Cardiac fibroblast (primary cell): Measurements from ENCODE around the gene CFAP20.
A peak's percentile ranks its signal among the peaks of the same experiment; 100 is the strongest.

ENCODE experiments used
- DNase-seq, 2 donors: peaks; one replicate each; pipeline versions ENCODE4 v3.0.0 to v3.0.0-alpha.2; 2010; ENCODE audit warnings: low read depth in 2 of 2
- H3K4me3 ChIP-seq, 2 donors: replicated peaks in 1 of 2; 1 replicate in 1 of 2; 2 replicates in 1 of 2; pipeline ENCODE4 v1.5.1; 2011; ENCODE audit warnings: low read depth in 2 of 2, low read length in 2 of 2, mild to moderate bottlenecking in 2 of 2, moderate library complexity in 1 of 2
- CTCF ChIP-seq: IDR thresholded peaks from one replicate; pipeline ENCODE4 v1.5.1; 2011; ENCODE audit warnings: low read depth, mild to moderate bottlenecking, low read length, inconsistent platforms

The CFAP20 gene

GRCh38 chr16:58125781-58126335 lies 3.3 kb downstream of the CFAP20 start:
- no peak overlapping the region for H3K4me3 ChIP-seq
- TF ChIP-seq CTCF = no peak
- no peak for DNase-seq

DNA sequence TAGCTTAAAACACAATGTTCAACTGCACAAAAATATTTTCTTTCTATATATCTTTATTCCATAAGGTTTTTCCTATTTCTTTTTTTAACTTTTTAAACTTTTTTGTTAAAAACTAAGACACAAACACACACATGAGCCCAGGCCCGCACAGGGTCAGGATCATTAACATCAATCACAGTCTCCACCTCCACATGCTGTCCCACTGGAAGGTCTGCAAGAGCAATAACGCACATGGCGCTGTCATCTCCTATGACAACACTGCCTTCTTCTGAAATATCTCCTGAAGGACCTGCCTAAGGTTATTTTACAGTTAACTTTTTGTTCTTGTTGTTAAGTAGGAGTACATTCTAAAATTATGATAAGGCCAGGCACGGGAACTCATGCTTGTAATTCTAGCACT lies 4.1 kb downstream of the CFAP20 start:
- DNase-seq = no peak
- no peak for TF ChIP-seq CTCF
- H3K4me3 ChIP-seq = no peak overlapping the region

DNA sequence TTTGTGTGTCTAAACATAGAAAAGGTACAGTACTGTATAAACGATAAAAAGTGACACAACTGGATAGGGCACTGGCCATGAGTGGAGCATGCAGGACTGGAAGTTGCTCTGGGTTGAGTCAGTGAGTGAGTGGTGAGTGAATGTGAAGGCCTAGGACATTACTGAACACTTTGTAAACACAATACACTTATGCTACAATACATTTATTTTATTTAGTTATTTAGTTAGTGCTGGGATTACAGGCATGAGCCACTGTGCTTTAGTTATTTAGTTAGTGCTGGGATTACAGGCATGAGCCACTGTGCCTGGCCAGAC lies 4.6 kb downstream of the CFAP20 start:
- H3K4me3 ChIP-seq = no peak overlapping the region

DNA sequence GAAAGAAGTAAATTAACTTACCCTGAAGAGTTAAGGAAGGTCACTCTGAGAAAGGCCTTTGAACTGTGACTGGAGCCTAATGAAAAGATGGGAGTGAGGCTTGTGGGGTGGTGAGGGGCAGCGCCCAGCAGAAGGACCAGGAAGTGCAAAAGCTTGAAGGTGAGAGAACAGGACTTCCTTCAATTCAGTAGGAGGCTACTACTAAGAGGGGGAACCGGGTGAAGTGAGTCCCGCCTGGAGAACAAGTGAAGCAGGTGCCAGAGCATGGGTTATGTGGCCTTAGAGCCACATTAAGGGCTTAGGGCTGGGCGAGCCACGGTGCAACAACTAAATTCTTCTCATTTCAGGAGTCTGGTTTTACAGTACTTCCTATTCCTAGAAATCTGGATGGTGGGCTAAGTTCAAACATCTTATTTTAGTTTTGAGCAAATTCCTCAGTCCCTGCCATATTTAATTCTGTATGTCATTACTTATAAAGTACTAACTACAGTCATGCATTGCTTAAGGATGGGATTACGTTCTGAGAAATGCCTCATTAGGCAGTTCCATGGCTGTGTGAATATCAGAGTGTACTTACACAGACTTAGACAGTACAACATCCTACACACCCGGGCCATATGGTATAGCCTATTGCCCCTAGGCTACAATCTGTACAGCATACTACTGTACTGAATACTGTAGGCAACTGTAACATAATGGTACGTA lies 5.1 kb downstream of the CFAP20 start:
- H3K4me3 ChIP-seq = no peak overlapping the region
- DNase-seq = no peak
- no peak for TF ChIP-seq CTCF

More for the DNA sequence above, 4.6 kb downstream of the CFAP20 start:
- no peak for TF ChIP-seq CTCF
- peak in 1 of 2 donors; percentile 72 for DNase-seq

DNA sequence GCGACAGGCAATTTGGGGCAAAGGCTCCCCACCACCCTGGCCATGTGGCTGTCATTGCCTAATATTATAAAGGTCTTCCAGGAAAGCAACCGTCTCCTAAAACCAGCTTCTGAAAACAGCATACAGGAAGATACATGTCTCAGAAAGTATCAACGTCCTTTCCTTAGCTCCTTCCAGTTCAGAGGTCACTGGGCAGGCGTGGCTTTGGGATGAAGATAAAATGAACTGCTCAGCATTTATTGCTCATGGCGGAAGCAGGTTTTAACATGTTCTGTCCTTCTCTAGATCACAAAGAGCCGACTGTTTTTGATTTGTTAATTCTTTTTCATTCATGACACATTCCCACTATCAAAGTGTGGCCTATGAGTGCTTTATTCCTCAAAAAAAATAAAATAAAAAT lies 8.0 kb downstream of the CFAP20 start:
- no peak for TF ChIP-seq CTCF
- no peak for DNase-seq
- no peak overlapping the region for H3K4me3 ChIP-seq

DNA sequence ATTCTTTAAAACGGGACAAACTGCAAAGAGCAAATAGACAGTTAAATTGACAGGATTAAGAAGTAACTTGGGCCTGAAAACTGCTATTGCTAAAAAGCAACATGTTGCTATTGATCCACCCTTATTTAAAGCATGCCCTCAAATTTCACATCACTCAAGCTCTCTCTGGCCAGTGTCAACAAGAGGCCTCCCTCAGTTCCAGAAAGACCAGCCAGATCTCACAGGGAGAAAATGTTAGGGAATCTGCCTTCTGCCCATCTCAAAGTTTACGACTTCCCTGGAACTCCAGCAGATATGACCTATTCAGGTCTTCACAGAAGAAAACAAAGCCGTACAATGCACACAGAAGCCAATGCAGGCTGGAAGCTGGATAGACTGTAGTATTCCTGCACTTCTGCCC lies 8.9 kb downstream of the CFAP20 start:
- H3K4me3 ChIP-seq = no peak overlapping the region
- DNase-seq = no peak
- no peak for TF ChIP-seq CTCF

- TF ChIP-seq CTCF = no peak
- no peak overlapping the region for H3K4me3 ChIP-seq
- DNase-seq = no peak
These were observed 9.7 kb downstream of the CFAP20 start for GRCh38 chr16:58119509-58119845.
